Adipocyte (in vitro differentiated cells): ENCODE measurements around the gene CRISP3.
"Not testable (repeated sequence)": the region's sequence is repeated elsewhere in the genome, so short reads cannot be mapped to it uniquely, and the experiment has no call there.

Experiments used
- DNase-seq: peaks from one replicate; pipeline ENCODE4 v3.0.0-alpha.2; 2015; ENCODE audit warnings: low read depth
- H3K27me3 ChIP-seq: replicated peaks from 2 replicates; pipeline ENCODE4 v1.7.0; 2013; ENCODE audit warnings: mild to moderate bottlenecking, low read length, moderate library complexity; ENCODE audit not compliant: control insufficient read depth, insufficient read depth
- H3K36me3 ChIP-seq: 2 replicates; pipeline ENCODE4 v1.7.0; 2013; ENCODE audit warnings: low read length, mild to moderate bottlenecking, moderate library complexity; ENCODE audit not compliant: control insufficient read depth, insufficient read depth, severe bottlenecking
- H3K4me1 ChIP-seq: 2 replicates; pipeline ENCODE4 v1.7.0; 2013; ENCODE audit warnings: mild to moderate bottlenecking, low read length, moderate library complexity; ENCODE audit not compliant: control insufficient read depth, insufficient read depth
- H3K4me3 ChIP-seq: 2 replicates; pipeline ENCODE4 v1.7.0; 2013; ENCODE audit warnings: mild to moderate bottlenecking, low read length, moderate library complexity
- H3K9ac ChIP-seq: 2 replicates; pipeline ENCODE4 v1.7.0; 2013; ENCODE audit warnings: mild to moderate bottlenecking, low read length, moderate library complexity
- H3K9me3 ChIP-seq: 2 replicates; pipeline ENCODE4 v1.7.0; 2013; ENCODE audit warnings: mild to moderate bottlenecking, low read length, moderate library complexity; ENCODE audit not compliant: control insufficient read depth

CRISP3 gene

GRCh38 chr6:49743429-49743828, 759 bp downstream of the CRISP3 start:
- Histone ChIP-seq H3K4me1 (no peaks in the 10 kb centered on the region), H3K9ac (no peak overlapping the region), H3K9me3 (no peaks in the 10 kb centered on the region), H3K27me3 (no peaks in the 10 kb centered on the region), H3K4me3 (no peak overlapping the region), H3K36me3 (no peaks in the 10 kb centered on the region)
- DNase-seq = no peak

GRCh38 chr6:49739423-49739822, 4.8 kb downstream of the CRISP3 start:
- no peak for DNase-seq
- Histone ChIP-seq H3K4me1 (no peaks in the 10 kb centered on the region), H3K27me3 (no peaks in the 10 kb centered on the region), H3K4me3 (no peak overlapping the region), H3K9ac (no peak overlapping the region), H3K36me3 (no peaks in the 10 kb centered on the region), H3K9me3 (no peaks in the 10 kb centered on the region)

GRCh38 chr6:49736017-49736508, 8.1 kb downstream of the CRISP3 start:
- H3K36me3 ChIP-seq = no peaks in the 10 kb centered on the region
- no peaks in the 10 kb centered on the region for H3K9me3 ChIP-seq
- H3K4me3 ChIP-seq = no peak overlapping the region
- DNase-seq = no peak
- H3K4me1 ChIP-seq = no peaks in the 10 kb centered on the region
- H3K27me3 ChIP-seq = no peaks in the 10 kb centered on the region
- no peak overlapping the region for H3K9ac ChIP-seq

- Histone ChIP-seq H3K4me3 (no peak overlapping the region), H3K9ac (no peak overlapping the region), H3K27me3 (no peaks in the 10 kb centered on the region), H3K4me1 (no peaks in the 10 kb centered on the region), H3K9me3 (no peaks in the 10 kb centered on the region), H3K36me3 (no peaks in the 10 kb centered on the region)
- DNase-seq = no peak
Observed at GRCh38 chr6:49733680-49734079, 10.5 kb downstream of the CRISP3 start.

- H3K27me3 ChIP-seq = no peaks in the 10 kb centered on the region
- no peaks in the 10 kb centered on the region for H3K4me1 ChIP-seq
- no peaks in the 10 kb centered on the region for H3K36me3 ChIP-seq
- no peak for DNase-seq
- H3K4me3 ChIP-seq = no peak overlapping the region
- H3K9me3 ChIP-seq = no peaks in the 10 kb centered on the region
- no peak overlapping the region for H3K9ac ChIP-seq
Observed at GRCh38 chr6:49732781-49733180, 11.4 kb downstream of the CRISP3 start.

GRCh38 chr6:49730251-49730650, 13.9 kb downstream of the CRISP3 start:
- Histone ChIP-seq H3K4me3 (no peak overlapping the region), H3K27me3 (no peaks in the 10 kb centered on the region), H3K4me1 (no peaks in the 10 kb centered on the region), H3K36me3 (no peaks in the 10 kb centered on the region), H3K9me3 (no peaks in the 10 kb centered on the region), H3K9ac (no peak overlapping the region)
- no peak for DNase-seq

- DNase-seq, H3K9me3 ChIP-seq, H3K4me3 ChIP-seq, H3K4me1 ChIP-seq, H3K36me3 ChIP-seq, H3K27me3 ChIP-seq, H3K9ac ChIP-seq: not testable (repeated sequence)
Observed at GRCh38 chr6:49723917-49724316, 20.3 kb downstream of the CRISP3 start.

- H3K9ac ChIP-seq = no peak overlapping the region
- H3K9me3 ChIP-seq = peaks cover 9% of the 10 kb centered on the region
- DNase-seq = no peak
- H3K27me3 ChIP-seq = no peaks in the 10 kb centered on the region
- no peak overlapping the region for H3K4me3 ChIP-seq
- H3K4me1 ChIP-seq = no peaks in the 10 kb centered on the region
- H3K36me3 ChIP-seq = no peaks in the 10 kb centered on the region
Observed at GRCh38 chr6:49721297-49721696, 22.9 kb downstream of the CRISP3 start.

GRCh38 chr6:49720372-49720771, 23.8 kb downstream of the CRISP3 start:
- Histone ChIP-seq H3K4me3 (no peak overlapping the region), H3K27me3 (no peaks in the 10 kb centered on the region), H3K9me3 (peaks cover 9% of the 10 kb centered on the region), H3K9ac (no peak overlapping the region), H3K4me1 (no peaks in the 10 kb centered on the region), H3K36me3 (no peaks in the 10 kb centered on the region)
- no peak for DNase-seq

- no peak for DNase-seq
- Histone ChIP-seq H3K4me3 (no peak within 1 kb of the TSS), H3K36me3 (no peaks in the 10 kb centered on the region), H3K4me1 (no peaks in the 10 kb centered on the region), H3K9me3 (no peaks in the 10 kb centered on the region), H3K9ac (no peak within 1 kb of the TSS), H3K27me3 (no peaks in the 10 kb centered on the region)
Observed at GRCh38 chr6:49713346-49713745, 30.8 kb downstream of the CRISP3 start, which contains the start of gene CRISP2. CRISP2 (minus strand) TSS chr6:49713543; CDS start chr6:49709196, 4,347 bp downstream.

- H3K4me1 ChIP-seq = no peaks in the 10 kb centered on the region
- peaks cover 9% of the 10 kb centered on the region for H3K9me3 ChIP-seq
- no peaks in the 10 kb centered on the region for H3K36me3 ChIP-seq
- H3K27me3 ChIP-seq = no peaks in the 10 kb centered on the region
- no peak overlapping the region for H3K4me3 ChIP-seq
- H3K9ac ChIP-seq = no peak overlapping the region
- no peak for DNase-seq
Observed at GRCh38 chr6:49698478-49698877, 45.7 kb downstream of the CRISP3 start.

- Histone ChIP-seq H3K9ac (no peak overlapping the region), H3K9me3 (peaks cover 6% of the 10 kb centered on the region), H3K36me3 (no peaks in the 10 kb centered on the region), H3K4me3 (no peak overlapping the region), H3K27me3 (no peaks in the 10 kb centered on the region), H3K4me1 (no peaks in the 10 kb centered on the region)
- no peak for DNase-seq
Observed at GRCh38 chr6:49693512-49693911, 50.7 kb downstream of the CRISP3 start.
